Stimulated activated CD4-positive, alpha-beta T cell treated with anti-CD3 and anti-CD28 coated beads, TNF-alpha, amount 100 ng/mL, for 48 hours (primary cell): Measurements from ENCODE around the gene LYRM7.
"Not testable (repeated sequence)": the region's sequence is repeated elsewhere in the genome, so short reads cannot be mapped to it uniquely, and the experiment has no call there.

Source experiments
- DNase-seq, 3 donors: peaks; one replicate each; pipeline ENCODE4 v3.0.0-alpha.2; 2020; ENCODE audit warnings: low read depth in 3 of 3

LYRM7 gene

GRCh38 chr5:131180407-131180806, 9.7 kb downstream of the LYRM7 start:
- no peak for DNase-seq

DNA sequence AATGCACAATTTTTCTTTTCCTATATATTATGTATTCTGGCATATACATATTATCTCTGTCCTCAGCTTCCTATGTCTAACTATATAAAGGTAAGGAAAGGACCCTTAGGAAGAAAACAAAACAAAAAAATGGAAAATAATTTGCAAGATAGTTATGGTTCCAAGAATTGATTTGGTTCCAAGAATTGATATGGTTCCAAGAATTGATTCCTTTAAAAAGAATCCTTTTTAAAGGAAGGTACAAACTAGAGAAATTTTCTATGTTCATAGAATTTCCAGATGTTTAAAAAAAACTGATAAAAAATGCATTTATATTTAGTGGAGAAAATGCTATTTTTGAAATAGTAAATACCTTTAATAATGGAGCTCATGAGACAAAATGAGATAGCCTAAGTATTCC, 12.1 kb downstream of the LYRM7 start:
- DNase-seq, result no peak

GRCh38 chr5:131185523-131186104, 14.9 kb downstream of the LYRM7 start:
- DNase-seq, result no peak

DNA sequence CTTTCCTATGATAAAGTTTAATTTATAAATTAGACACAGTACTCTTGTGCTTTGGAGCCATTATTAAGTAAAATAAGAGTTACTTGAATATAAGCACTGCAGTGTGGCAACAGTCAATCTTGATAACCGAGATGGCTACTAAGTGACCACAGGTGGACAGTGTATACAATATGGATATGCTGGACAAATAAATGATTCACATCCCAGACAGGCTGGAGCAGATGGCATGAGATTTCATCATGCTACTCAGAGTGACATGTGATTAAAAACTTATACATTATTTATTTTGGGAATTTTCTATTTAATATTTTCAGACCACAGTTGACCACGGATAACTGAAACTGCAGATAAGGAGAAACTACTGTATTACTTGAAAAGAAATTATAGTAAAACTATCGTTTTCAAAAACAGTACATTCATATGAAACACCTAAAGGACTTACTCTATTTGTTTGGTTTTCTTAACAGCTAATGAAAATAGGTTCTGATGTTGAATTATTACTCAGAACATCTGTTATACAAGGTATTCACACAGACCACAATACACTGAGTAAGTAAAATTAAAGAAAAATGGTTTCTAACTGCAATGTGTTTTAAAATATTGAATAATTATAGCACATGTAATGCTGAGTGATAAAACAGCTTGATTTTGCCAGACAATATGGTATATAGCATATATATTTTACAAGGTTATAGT, 16.0 kb downstream of the LYRM7 start:
- no peak for DNase-seq

DNA sequence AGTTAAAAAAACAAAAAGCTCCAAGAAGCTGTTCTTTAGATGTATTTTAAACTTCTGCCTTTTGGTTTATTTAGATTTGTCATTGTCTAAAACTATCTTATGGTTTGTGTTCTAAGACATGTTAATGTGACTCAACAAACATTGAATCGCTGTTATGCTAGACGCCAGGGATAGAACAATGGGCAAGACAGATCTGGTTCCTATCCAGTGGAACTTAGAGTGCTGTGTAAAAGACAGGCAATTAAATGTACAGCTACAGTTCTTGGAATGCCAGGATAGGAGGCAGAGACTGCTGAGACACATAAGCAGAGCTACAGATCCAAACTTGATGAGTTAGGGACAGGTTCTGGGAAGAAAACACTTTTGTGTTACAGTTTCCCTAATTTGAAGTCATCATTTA, 22.4 kb downstream of the LYRM7 start:
- DNase-seq, result no peak

DNA sequence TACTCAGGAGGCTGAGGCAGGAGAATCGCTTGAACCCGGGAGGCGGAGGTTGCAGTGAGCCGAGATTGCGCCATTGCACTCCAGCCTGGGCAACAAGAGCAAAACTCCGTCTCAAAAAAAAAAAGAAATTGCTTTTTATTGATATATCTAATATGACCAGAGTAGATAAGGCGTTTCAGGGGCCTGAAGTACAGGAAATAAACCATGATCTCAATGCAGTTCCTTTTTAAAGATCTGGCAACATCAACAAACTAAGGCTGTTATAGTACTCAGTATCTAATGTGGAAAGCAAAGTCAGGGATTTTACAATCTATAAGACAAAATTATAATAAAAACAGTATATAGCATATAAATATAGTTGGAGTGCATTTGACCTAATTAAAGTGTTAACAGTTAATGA, 23.2 kb downstream of the LYRM7 start:
- DNase-seq, result not testable (repeated sequence)

GRCh38 chr5:131194725-131195124, 24.0 kb downstream of the LYRM7 start:
- no peak for DNase-seq

DNA sequence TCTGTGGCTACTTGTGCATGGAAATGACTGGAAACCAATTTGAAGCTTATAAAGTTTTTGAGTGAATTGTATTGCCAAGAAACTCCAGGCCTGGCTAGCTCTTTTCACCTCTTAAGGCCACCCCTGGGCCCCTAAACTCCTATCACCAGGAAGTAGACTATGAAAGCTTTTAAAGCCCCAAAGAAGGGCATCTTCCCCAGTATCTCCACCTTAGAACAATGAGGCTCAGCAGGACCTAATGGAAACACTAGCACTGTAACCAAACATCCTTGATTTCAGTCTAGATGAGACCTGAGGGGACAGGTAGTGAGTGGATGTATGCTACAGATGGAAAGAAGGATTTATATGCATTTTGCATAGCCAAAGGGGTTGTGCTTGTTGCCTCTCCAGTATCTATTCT, 25.0 kb downstream of the LYRM7 start:
- DNase-seq, result no peak

- no peak for DNase-seq
Measured at GRCh38 chr5:131196331-131196730, 25.6 kb downstream of the LYRM7 start.

DNA sequence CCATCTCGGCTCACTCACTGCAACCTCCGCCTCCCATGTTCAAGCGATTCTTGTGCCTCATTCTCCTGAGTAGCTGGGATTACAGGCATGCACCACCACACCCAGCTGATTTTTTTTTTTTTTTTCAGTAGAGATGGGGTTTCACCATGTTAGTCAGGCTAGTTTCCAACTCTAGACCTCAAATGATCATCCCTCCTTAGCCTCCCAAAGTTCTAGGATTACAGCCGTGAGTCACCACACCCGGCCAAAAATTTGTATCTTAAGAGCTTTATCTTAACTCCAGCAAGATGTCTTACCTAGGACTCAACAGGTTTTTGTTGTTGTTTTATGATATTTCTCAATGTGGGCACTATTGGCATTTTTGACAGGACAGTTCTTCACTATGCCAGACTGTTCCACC, 27.9 kb downstream of the LYRM7 start:
- no peak for DNase-seq

DNA sequence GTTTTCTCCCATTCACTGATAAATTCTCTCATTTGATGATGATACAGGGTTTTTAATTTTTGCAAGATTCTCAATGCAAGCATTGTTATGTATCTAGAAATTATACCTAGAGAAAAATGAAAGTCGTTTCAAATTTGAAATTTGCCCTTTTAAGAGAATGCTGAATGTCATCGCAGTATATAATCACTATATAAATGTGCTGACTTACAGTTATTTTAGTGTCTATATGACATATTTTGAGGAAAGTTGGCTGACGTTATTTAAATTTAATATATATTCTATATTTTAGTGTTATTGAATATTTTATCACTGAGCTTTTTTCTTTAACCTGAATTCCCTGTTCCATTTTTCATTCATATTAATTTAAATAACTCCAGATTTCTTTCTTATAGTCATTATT, 29.8 kb downstream of the LYRM7 start:
- DNase-seq, result no peak

DNA sequence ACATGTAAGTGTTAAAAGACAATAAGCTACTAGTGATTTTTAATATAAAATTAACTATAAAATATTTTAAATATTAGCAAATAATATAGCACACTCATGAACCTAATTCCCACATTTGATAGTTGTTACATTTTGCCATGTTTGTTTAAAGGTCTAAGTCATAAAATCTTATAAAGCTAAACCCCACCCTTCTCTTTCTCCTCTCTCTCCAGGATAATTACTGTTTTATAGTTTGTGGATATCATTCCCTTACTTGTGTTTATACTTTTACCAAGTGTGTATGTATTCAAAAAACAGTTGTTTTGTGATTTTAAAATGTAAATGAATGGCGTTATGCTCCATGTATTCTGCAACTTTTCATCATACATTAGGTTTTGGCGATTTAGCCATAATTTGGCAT, 34.2 kb downstream of the LYRM7 start:
- no peak for DNase-seq

DNA sequence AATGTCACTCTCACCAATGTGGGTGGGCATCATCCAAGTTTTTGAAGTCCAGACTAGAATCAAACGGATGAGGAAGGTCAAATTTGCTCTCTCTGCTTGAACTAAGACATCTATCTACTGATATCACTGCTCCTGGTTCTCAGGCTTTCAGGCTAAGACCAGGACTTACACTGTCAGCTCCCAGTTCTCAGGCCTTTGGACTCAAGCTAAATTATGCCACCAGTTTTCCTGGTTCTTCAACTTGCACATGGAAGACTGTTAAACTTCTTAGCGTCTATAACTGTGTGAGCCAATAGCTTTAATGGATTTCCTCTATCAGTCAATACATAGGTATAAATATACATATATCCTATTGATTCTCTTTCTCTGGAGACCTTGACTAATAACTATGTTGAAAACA, 35.3 kb downstream of the LYRM7 start:
- no peak for DNase-seq

- no peak for DNase-seq
Measured at GRCh38 chr5:131206772-131207171, 36.0 kb downstream of the LYRM7 start.

GRCh38 chr5:131209175-131209505, 38.4 kb downstream of the LYRM7 start:
- no peak for DNase-seq

GRCh38 chr5:131209506-131210150, 38.9 kb downstream of the LYRM7 start:
- DNase-seq, result peak in 2 of 3 donors; percentile 8 to 32

- no peak for DNase-seq
Measured at GRCh38 chr5:131210151-131210510, 39.4 kb downstream of the LYRM7 start.

DNA sequence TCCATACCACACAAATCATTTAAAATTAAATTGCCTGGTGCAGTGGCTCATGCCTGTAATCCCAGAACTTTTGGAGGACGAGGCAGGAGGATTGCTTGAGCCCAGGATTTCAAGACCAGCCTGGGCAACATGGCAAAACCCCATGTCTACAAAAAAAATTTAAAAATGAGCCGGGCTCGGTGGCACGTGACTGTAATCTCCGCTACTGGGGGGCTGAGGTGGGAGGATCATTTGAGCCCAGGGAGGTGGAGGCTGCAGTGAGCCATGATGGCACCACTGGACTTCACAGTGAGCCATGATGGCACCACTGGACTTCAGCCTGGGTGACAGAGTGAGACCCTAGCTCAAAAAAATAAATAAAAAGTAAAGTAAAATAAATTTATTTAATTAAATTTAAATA, 40.9 kb downstream of the LYRM7 start:
- DNase-seq, result no peak

- no peak for DNase-seq
Measured at GRCh38 chr5:131212471-131213021, 41.8 kb downstream of the LYRM7 start.

DNA sequence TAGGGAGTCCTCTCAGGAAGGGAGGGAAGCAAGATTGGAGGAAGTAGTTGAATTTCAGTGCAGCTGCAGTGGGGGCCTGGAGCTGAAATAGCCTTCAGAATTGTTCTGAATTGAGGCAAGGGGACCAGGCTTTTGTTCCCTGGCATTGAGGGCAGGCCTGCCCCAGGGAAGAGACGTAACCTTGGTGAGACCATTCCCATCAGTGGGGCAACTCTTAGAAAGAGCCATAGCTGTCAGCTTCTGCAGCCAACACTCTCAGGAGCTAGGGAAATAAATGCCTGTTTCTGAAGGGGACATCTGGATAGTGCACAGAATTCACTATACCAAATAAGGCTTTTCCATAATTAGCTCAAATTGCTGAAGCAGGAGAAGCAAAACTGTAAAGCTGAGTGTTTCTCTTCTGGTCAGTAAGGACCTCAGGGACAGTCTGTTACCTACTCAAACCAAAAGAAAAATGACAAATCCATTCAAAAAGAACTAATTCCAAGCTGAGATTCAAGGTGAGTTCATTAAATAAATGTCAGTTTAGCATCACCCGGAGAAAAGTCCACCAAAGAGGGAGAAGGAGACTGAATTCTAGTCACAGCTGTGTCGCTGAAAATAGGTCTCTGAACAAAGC, 44.0 kb downstream of the LYRM7 start:
- no peak for DNase-seq

- DNase-seq, result no peak
Measured at GRCh38 chr5:131217791-131218190, 47.0 kb downstream of the LYRM7 start.

GRCh38 chr5:131218392-131218791, 47.6 kb downstream of the LYRM7 start:
- DNase-seq, result no peak

GRCh38 chr5:131220566-131220965, 49.8 kb downstream of the LYRM7 start:
- DNase-seq, result no peak
